HepG2 (cell line): ENCODE data around the gene FGFR3. TPM values are rescaled to one million over a fixed set of nuclear protein-coding genes. Genes with fewer than 3 reads are reported as not detected.

Experiments
- ATAC-seq: fragments of 200-7000 bp; cut with Tn5 transposase; 3 replicates; pipeline ENCODE4 v1.9.1; 2020; ENCODE audit warnings: mild to moderate bottlenecking, moderate library complexity
- BruUV-seq: library from RNA; stranded (reverse); fragments of 400-500 nt; replicated peaks from 2 replicates; lab custom pipeline; 2021; lab: Mats Ljungman, UMichigan
- CTCF ChIA-PET: fragments of 300-600 bp; formaldehyde crosslinking; extraction: SDS; loops from one replicate; lab custom pipeline; 2021; ENCODE audit warnings: low total read pairs, inconsistent platforms, low intra/inter-chr PET ratio; lab: Yijun Ruan, JAX
- POLR2A ChIA-PET: fragments of 350-600 bp; sonication (Branson Sonifier 250); formaldehyde crosslinking; loops from one replicate; lab custom pipeline; 2020; ENCODE audit warnings: antibody characterized with exemption, inconsistent platforms; lab: Yijun Ruan, JAX
- DNase-seq: peaks from one replicate; pipeline ENCODE4 v3.0.0-alpha.2; 2015; ENCODE audit warnings: low spot score
- FAIRE-seq: peaks from 3 replicates; lab custom pipeline; 2011; peaks lifted over from hg19 to GRCh38; lab: Jason Lieb, UNC
- H2AFZ ChIP-seq: one replicate; pipeline ENCODE4 v1.6.1; 2011; ENCODE audit warnings: low read length, inconsistent platforms
- H3K27ac ChIP-seq: fragments of 300-600 bp; 3 replicates; pipeline ENCODE4 v1.8.0; 2011; ENCODE audit warnings: mixed run types, mild to moderate bottlenecking, mixed read lengths, low read length, inconsistent platforms; ENCODE audit not compliant: insufficient read depth; ENCODE audit errors: extremely low read length
- H3K27me3 ChIP-seq, 2 experiments: fragments of 200-600 bp in 1 of 2; 2 replicates in 1 of 2; 3 replicates in 1 of 2; pipeline versions ENCODE4 v1.6.0 to v1.8.0; 2011; ENCODE audit warnings: low read length in 2 of 2, mild to moderate bottlenecking in 2 of 2, moderate library complexity in 2 of 2, inconsistent platforms in 1 of 2; ENCODE audit not compliant: insufficient read depth in 2 of 2, control insufficient read depth in 1 of 2
- H3K36me3 ChIP-seq, 2 experiments: fragments of 200-600 bp in 1 of 2; replicated peaks in 1 of 2; 2 replicates in 1 of 2; 3 replicates in 1 of 2; pipeline versions ENCODE4 v1.5.1 to v1.8.0; 2011; ENCODE audit warnings: low read length in 2 of 2, inconsistent platforms in 1 of 2; ENCODE audit not compliant: insufficient read depth in 2 of 2, control insufficient read depth in 1 of 2
- H3K4me1 ChIP-seq: 2 replicates; pipeline ENCODE4 v1.5.1; 2012; ENCODE audit warnings: low read length, inconsistent platforms; ENCODE audit not compliant: insufficient read depth
- H3K4me2 ChIP-seq: 2 replicates; pipeline ENCODE4 v1.6.0; 2011; ENCODE audit warnings: low read depth, low read length, inconsistent platforms
- H3K4me3 ChIP-seq, 3 experiments: fragments of 200-600 bp in 1 of 3; sonication (generic), shearing (Covaris generic) in 1 of 3; replicated peaks in 1 of 3; 2 replicates each; pipeline ENCODE4 v1.5.1; 2011 to 2016; ENCODE audit warnings: low read length in 3 of 3, inconsistent platforms in 2 of 3, low read depth in 2 of 3, mild to moderate bottlenecking in 2 of 3, control low read depth in 1 of 3, mixed read lengths in 1 of 3; ENCODE audit not compliant: insufficient read depth in 1 of 3
- H3K79me2 ChIP-seq: one replicate; pipeline ENCODE4 v1.6.1; 2011; ENCODE audit warnings: low read length, inconsistent platforms; ENCODE audit not compliant: insufficient read depth
- H3K9ac ChIP-seq: 2 replicates; pipeline ENCODE4 v1.6.0; 2011; ENCODE audit warnings: mild to moderate bottlenecking, low read depth, low read length, inconsistent platforms; ENCODE audit not compliant: insufficient read depth
- H3K9me3 ChIP-seq: 2 replicates; pipeline ENCODE4 v1.5.1; 2012; ENCODE audit warnings: mild to moderate bottlenecking, low read length
- H4K20me1 ChIP-seq: 2 replicates; pipeline ENCODE4 v1.6.0; 2011; ENCODE audit warnings: inconsistent platforms, mild to moderate bottlenecking, low read length, moderate library complexity; ENCODE audit not compliant: insufficient read depth
- AKNA ChIP-seq: sonication (generic); formaldehyde crosslinking; IDR thresholded peaks from 2 replicates; pipeline ENCODE4 v1.4.0; 2020; ENCODE audit warnings: missing genetic modification reagents, borderline replicate concordance
- DNMT3B ChIP-seq: conservative IDR thresholded peaks from 2 replicates; pipeline ENCODE4 v1.6.1; 2016; ENCODE audit warnings: missing biosample characterization, control low read depth
- HNRNPH1 ChIP-seq: fragments of 200-400 bp; formaldehyde crosslinking; optimal IDR thresholded peaks from 2 replicates; pipeline ENCODE3; 2017; ENCODE audit warnings: mild to moderate bottlenecking, low read depth, low read length
- KMT2B ChIP-seq: IDR thresholded peaks from 2 replicates; pipeline ENCODE4 v1.6.1; 2016; ENCODE audit warnings: missing genetic modification reagents, missing compliant biosample characterization
- MIER3 ChIP-seq: IDR thresholded peaks from 2 replicates; pipeline ENCODE4 v1.6.1; 2016; ENCODE audit warnings: missing compliant biosample characterization, borderline replicate concordance
- SALL1 ChIP-seq: sonication (generic); formaldehyde crosslinking; IDR thresholded peaks from 2 replicates; pipeline ENCODE4 v1.8.0; 2022; ENCODE audit warnings: mild to moderate bottlenecking, missing genetic modification reagents
- SMC3 ChIP-seq: IDR thresholded peaks from 2 replicates; pipeline ENCODE4 v1.6.1; 2011; ENCODE audit warnings: low read length, improper control_type of control experiment
- SNAPC2 ChIP-seq: sonication (generic); formaldehyde crosslinking; IDR thresholded peaks from 2 replicates; pipeline ENCODE4 v1.8.1; 2022; ENCODE audit warnings: mild to moderate bottlenecking, missing genetic modification reagents
- SRSF1 ChIP-seq: fragments of 200-400 bp; formaldehyde crosslinking; optimal IDR thresholded peaks from 2 replicates; pipeline ENCODE3; 2017; ENCODE audit warnings: mild to moderate bottlenecking, low read depth, low read length, moderate library complexity
- STAG1 ChIP-seq: sonication (generic); formaldehyde crosslinking; IDR thresholded peaks from 2 replicates; pipeline ENCODE4 v1.4.0; 2020; ENCODE audit warnings: missing genetic modification reagents
- TFDP1 ChIP-seq: IDR thresholded peaks from 2 replicates; pipeline ENCODE4 v1.6.1; 2016; ENCODE audit warnings: missing compliant biosample characterization, missing genetic modification reagents, borderline replicate concordance
- ZKSCAN5 ChIP-seq: sonication (generic); formaldehyde crosslinking; IDR thresholded peaks from 2 replicates; pipeline ENCODE4 v1.5.1; 2020; ENCODE audit warnings: mild to moderate bottlenecking, missing genetic modification reagents
- ZNF605 ChIP-seq: sonication (generic); formaldehyde crosslinking; IDR thresholded peaks from 2 replicates; pipeline ENCODE4 v1.8.0; 2022; ENCODE audit warnings: mild to moderate bottlenecking, missing genetic modification reagents
- ZXDC ChIP-seq: sonication (generic); formaldehyde crosslinking; IDR thresholded peaks from 2 replicates; pipeline ENCODE4 v1.5.0; 2020; ENCODE audit warnings: mild to moderate bottlenecking, missing genetic modification reagents
- WGBS: methylation state at CpG from one replicate; pipeline ENCODE4 v1.1.6; 2017; ENCODE audit warnings: low lambda C conversion rate; 5-methylcytosine and 5-hydroxymethylcytosine counted together
- in situ Hi-C: cut with HindIII; loops from 2 replicates; pipeline ENCODE4 v1.10.0; 2017; ENCODE audit warnings: low pct_unique_long_range_greater_than_20kb; ENCODE audit not compliant: extremely low pct_ligation_motif_present
- intact Hi-C: fragments of 100-400 bp; cut with micrococcal nuclease; formaldehyde crosslinking; loops from one replicate; pipeline ENCODE4 v1.10.0; 2022; ENCODE audit not compliant: unreplicated experiment
- polyA plus RNA-seq, 8 experiments: library from polyadenylated mRNA; depleted of rRNA in 3 of 8; stranded (reverse) in 7 of 8; unstranded in 1 of 8; fragments of >200 nt; fragmentation: Illumina TruSeq in 4 of 8; extraction: Trizol in 4 of 8; gene quantifications; 2 replicates each; pipeline versions ENCODE4 v1.2.1 to v1.2.3, GENCODE V29; 2011 to 2016; ENCODE audit warnings: low read depth in 4 of 8, missing spikeins in 1 of 8, mixed read lengths in 1 of 8; ENCODE audit not compliant: insufficient read depth in 1 of 8
- total RNA-seq, 5 experiments: library from RNA; depleted of rRNA; stranded (reverse); fragments of >200 nt; fragmentation: Illumina TruSeq; extraction: Trizol; gene quantifications; 2 replicates each; pipeline ENCODE4 v1.2.3, GENCODE V29; 2016; ENCODE audit warnings: low read depth in 1 of 5

FGFR3 gene
- total and polyA plus RNA-seq, 2 of the 13 experiments (the other 11 are each of a cell fraction or from before 2014, with no cell fraction given): 103 to 109 TPM

DNA sequence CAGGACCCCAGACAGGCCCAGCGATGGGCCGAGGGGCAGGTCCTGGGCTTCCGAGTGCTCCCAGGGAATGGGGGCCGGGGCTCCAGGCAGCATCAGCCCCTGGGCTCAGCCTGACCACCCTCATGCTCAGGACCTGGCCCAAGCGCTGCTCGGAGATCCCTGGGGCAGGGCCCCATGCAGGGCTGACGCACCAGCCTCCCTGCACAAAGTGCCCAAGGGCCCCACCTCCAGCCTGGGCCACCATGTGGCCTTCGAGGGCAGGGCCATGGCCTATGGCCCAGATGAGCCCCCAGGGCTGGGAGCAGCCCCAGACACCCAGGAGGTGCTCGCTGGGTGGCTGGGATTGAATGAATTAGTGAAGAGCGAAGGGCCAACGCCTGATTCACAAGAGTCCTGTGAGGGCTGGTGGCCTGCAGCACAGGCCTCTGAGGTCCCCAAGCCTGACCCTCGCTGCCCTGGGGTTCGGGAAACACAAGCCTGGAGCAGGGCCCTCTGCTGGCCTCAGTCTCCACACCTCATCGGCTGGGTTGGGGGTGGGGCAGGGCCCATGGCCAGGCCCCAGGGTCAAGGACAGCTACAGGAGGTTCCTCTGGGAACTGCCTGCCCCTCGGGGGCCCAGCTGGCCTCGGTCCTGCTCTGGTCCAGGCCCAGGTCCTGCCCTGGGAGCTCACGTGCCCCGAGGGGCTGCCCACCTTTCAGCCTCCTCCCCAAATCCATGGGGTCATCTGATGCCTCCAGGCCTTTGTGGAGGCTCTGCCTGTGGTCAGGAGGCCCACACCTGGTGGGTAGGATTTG lies 13.3 kb upstream of the FGFR3 start:
- ChIA-PET POLR2A (interaction anchor here (0.5 to 34.3 kb wide), 6 partner anchors 9 to 58 kb away, joined by 3 to 1258 read pairs (median 12); partner anchors contain the start of gene FGFR3), CTCF (interaction anchor here (0.7 kb wide), 1 partner anchor 9 kb away, joined by 3 read pairs; no protein-coding TSS in a partner anchor)
- Histone ChIP-seq H4K20me1 (no peaks in the 10 kb centered on the region), H3K36me3 (no peaks in the 10 kb centered on the region), H3K9me3 (no peaks in the 10 kb centered on the region), H3K4me2 (peak overlapping the region; percentile 87), H3K79me2 (peaks cover 4% of the 10 kb centered on the region), H3K27ac (peak overlapping the region; percentile 86), H3K4me1 (peaks cover 96% of the 10 kb centered on the region), H3K9ac (peak overlapping the region; percentile 35; the same call in 1 of the 2 replicates), H3K4me3 (peak overlapping the region in 1 of 3 experiments; percentile 35; a peak in 1 of 6 replicates), H2AFZ (no peak overlapping the region), H3K27me3 (no peaks in the 10 kb centered on the region)
- peak; percentile 28 for ATAC-seq
- peak; percentile 63 for DNase-seq
- no TSS peak for BruUV-seq
- in situ Hi-C loops: no loop called here
- WGBS: 0% methylated on average over 4 of the region's 18 CpGs
- intact Hi-C loops: loop anchor here (2.0 to 5.0 kb wide), 2 partner anchors 27 to 33 kb away; no protein-coding TSS in a partner anchor
- peak; percentile 58 for FAIRE-seq
- TF ChIP-seq ZNF605 (CRISPR knock-in tag) (peak; percentile 66; the same call in 1 of the 2 replicates), ZXDC (no peak; the same call in 1 of the 2 replicates), STAG1 (CRISPR knock-in tag) (peak; percentile 53), TFDP1 (CRISPR knock-in tag) (peak; percentile 65; the same call in 1 of the 2 replicates), HNRNPH1 (no peak), AKNA (CRISPR knock-in tag) (no peak), SNAPC2 (CRISPR knock-in tag) (0 out of 2 replicates have a peak, but pooled peaks have one; percentile 22), KMT2B (0 out of 2 replicates have a peak, but pooled peaks have one; percentile 19), DNMT3B (CRISPR knock-in tag) (no peak; the same call in 1 of the 2 replicates), MIER3 (CRISPR knock-in tag) (peak; percentile 82; the same call in 1 of the 2 replicates), SRSF1 (peak; percentile 50), SALL1 (CRISPR knock-in tag) (peak; percentile 77), SMC3 (no peak), ZKSCAN5 (CRISPR knock-in tag) (no peak)
